K562 (cell line): ENCODE data around the gene FHIT.
"Not testable (repeated sequence)": the region's sequence is repeated elsewhere in the genome, so short reads cannot be mapped to it uniquely, and the experiment has no call there.

Source experiments
- ATF7 ChIP-seq: fragments of 450-650 bp; IDR thresholded peaks from 2 replicates; pipeline ENCODE4 v1.7.1; 2014; ENCODE audit warnings: mild to moderate bottlenecking, moderate library complexity
- CHD1 ChIP-seq: fragments of 200-600 bp; sonication (generic); IDR thresholded peaks from one replicate; pipeline ENCODE4 v1.6.1; 2012; ENCODE audit warnings: mild to moderate bottlenecking, moderate library complexity, low read length, inconsistent platforms
- CTCF ChIP-seq, 3 experiments: IDR thresholded peaks in 2 of 3; conservative IDR thresholded peaks in 1 of 3; 2 replicates each; pipeline ENCODE4 v1.5.1; 2011 to 2012; ENCODE audit warnings: low read length in 3 of 3, mild to moderate bottlenecking in 3 of 3, control low read depth in 2 of 3, improper control_type of control experiment in 1 of 3, inconsistent platforms in 1 of 3, low read depth in 1 of 3, mixed read lengths in 1 of 3, moderate library complexity in 1 of 3; ENCODE audit not compliant: insufficient read depth in 2 of 3
- EZH2 ChIP-seq: IDR thresholded peaks from 2 replicates; pipeline ENCODE4 v1.6.1; 2012; ENCODE audit warnings: low read depth, mild to moderate bottlenecking, inconsistent platforms, low read length, borderline replicate concordance
- MAFK ChIP-seq: IDR thresholded peaks from 2 replicates; pipeline ENCODE4 v1.6.1; 2011; ENCODE audit warnings: low read length, improper control_type of control experiment
- NR3C1 ChIP-seq: sonication (generic); formaldehyde crosslinking; IDR thresholded peaks from 2 replicates; pipeline ENCODE4 v1.8.1; 2022; ENCODE audit warnings: missing genetic modification reagents
- POLR2A ChIP-seq: fragments of 450-650 bp; conservative IDR thresholded peaks from 2 replicates; pipeline ENCODE4 v1.6.1; 2016
- REST ChIP-seq, 2 experiments: fragments of 450-650 bp; formaldehyde crosslinking in 1 of 2; IDR thresholded peaks; 2 replicates each; pipeline versions ENCODE4 v1.4.0 to v1.6.1; 2014 to 2020; ENCODE audit warnings: mild to moderate bottlenecking in 2 of 2, borderline replicate concordance in 1 of 2, low read depth in 1 of 2
- ZNF23 ChIP-seq: fragments of 250-450 bp; sonication (Bioruptor Pico); IDR thresholded peaks from 2 replicates; pipeline ENCODE4 v1.4.0; 2020; ENCODE audit warnings: mild to moderate bottlenecking
- ZNF3 ChIP-seq: fragments of 250-450 bp; sonication (Bioruptor Pico); IDR thresholded peaks from 2 replicates; pipeline ENCODE4 v1.5.0; 2021; ENCODE audit warnings: mild to moderate bottlenecking, moderate library complexity

GRCh38 chr3:60987191-60987590, 264.1 kb downstream of the FHIT start:
- TF ChIP-seq CTCF (IDR thresholded peaks at IDR 0.05 in 2 of 3, conservative IDR thresholded peaks at IDR 0.05 in 1 of 3; ENCODE audit: insufficient read depth in 2 of 3, low read depth in 1 of 3, low read length in 3 of 3); REST (IDR thresholded peaks at IDR 0.05; ENCODE audit: borderline replicate concordance); REST (CRISPR knock-in tag; IDR thresholded peaks at IDR 0.05; ENCODE audit: low read depth); POLR2A; CHD1; NR3C1 (CRISPR knock-in tag); EZH2; ATF7; MAFK; ZNF23; ZNF3 (CRISPR knock-in tag): not testable (repeated sequence)
